Measurements from ENCODE around the gene WIPI1. TPM values are rescaled to one million over a fixed set of nuclear protein-coding genes. Genes with fewer than 3 reads are reported as not detected.
"Not testable (repeated sequence)": the region's sequence is repeated elsewhere in the genome, so short reads cannot be mapped to it uniquely, and the experiment has no call there.

WIPI1 gene
- total RNA-seq, 1 experiment from 2014 or later = 35.3 TPM

DNA sequence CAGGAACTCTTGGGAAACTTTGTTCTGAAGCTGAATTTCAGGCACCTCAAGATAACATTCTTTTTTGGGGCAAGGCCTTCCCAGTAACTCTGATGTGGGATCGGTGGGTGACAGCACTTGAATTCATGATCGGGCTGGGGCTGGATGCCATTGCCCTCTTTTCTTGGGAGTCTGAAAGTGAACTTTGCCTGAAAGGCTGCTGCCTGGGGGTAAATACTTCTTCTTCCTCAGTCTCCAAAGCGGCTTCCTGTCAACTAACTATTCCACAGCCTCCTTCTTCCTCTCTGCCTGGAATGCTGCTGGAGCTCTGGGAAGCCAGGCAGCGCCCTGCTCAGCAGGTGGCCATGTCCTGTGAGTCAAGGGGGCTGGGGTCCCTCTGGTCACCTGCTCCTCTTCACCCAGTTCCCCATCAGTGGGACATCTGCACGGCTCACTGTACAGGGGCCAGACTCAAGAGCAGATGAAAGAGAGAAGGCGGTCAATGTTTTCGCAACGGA, 79.5 kb downstream of the WIPI1 start:
- DNase-seq (ENCODE audit: low spot score) = no peak
- in situ Hi-C loops (cut with HindIII; ENCODE audit: low sequenced_read_pairs) = no loop called here

DNA sequence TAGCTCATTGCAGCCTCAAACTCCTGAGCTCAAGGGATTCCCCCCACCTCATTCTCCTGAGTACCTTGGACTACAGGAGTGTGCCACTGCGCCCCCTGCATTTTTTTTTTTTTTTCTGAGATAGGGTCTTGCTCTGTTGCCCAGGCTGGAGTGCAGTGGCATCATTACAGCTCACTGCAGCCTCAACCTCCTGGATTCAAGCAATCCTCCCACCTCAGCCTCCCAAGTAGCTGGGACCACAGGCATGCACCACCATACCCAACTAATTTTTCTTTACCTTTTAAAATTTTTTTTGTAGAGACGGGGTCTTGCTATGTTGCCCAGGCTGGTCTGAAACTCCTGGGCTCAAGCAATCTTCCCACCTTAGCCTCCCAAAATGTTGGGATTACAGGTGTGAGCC, 81.1 kb downstream of the WIPI1 start:
- DNase-seq (ENCODE audit: low spot score); in situ Hi-C loops (cut with HindIII; ENCODE audit: low sequenced_read_pairs): not testable (repeated sequence)

DNA sequence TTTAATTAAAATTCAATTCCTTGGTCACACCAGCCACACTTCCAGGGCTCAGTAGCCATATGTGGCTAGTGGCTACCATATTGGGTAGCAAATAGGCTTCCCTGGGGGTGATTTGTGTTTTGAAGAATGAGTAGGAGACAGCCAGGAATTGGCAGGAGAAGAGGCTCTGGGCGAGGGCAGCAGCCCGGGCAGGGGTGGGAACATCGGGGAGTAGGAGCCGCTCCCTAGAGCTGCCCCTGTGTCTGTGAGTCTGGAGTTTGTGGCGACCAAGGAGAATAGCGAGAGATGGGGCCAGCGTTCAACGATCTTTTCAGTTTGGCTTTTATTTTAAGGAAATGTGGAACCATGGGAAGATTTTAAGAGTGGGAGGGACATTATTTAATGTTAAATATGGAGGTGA, 81.7 kb downstream of the WIPI1 start:
- in situ Hi-C loops (cut with HindIII; ENCODE audit: low sequenced_read_pairs) = no loop called here
- DNase-seq (ENCODE audit: low spot score) = no peak

Other genes with a start within 250 kb of the WIPI1 start
- gene AMZ2, start 209.5 kb downstream of the WIPI1 start, total RNA-seq (2014; rRNA removed; shearing (Covaris generic)) = 142 and 144 TPM in 2 replicates
- gene SLC16A6, start 166.4 kb downstream of the WIPI1 start, total RNA-seq (2014; rRNA removed; shearing (Covaris generic)) = 0.31 and 0.37 TPM in 2 replicates
- 4.3 and 17.3 TPM in 2 replicates for gene ARSG, start 166.0 kb downstream of the WIPI1 start, total RNA-seq (2014; rRNA removed; shearing (Covaris generic))
- 130 and 156 TPM in 2 replicates for gene PRKAR1A, start 54.9 kb upstream of the WIPI1 start, total RNA-seq (2014; rRNA removed; shearing (Covaris generic))
- not detected in 2 replicates for gene FAM20A, start 143.9 kb upstream of the WIPI1 start, total RNA-seq (2014; rRNA removed; shearing (Covaris generic))